A673 (cell line): Measurements from ENCODE around the gene GLRA1. TPM values are rescaled to one million over a fixed set of nuclear protein-coding genes. Genes with fewer than 3 reads are reported as not detected.

Experiments used
- BruUV-seq: library from RNA; stranded (reverse); fragments of 400-500 nt; replicated peaks from 2 replicates; lab custom pipeline; 2021; lab: Mats Ljungman, UMichigan
- CTCF ChIA-PET: fragments of 300-600 bp; sonication (Branson Sonifier 250); formaldehyde crosslinking; loops from one replicate; lab custom pipeline; 2022; ENCODE audit warnings: antibody characterized with exemption; lab: Charles Lee
- POLR2A ChIA-PET: fragments of 300-600 bp; sonication (Branson Sonifier 250); formaldehyde crosslinking; loops from one replicate; lab custom pipeline; 2022; ENCODE audit warnings: antibody characterized with exemption; ENCODE audit not compliant: low non-redundant PET; lab: Charles Lee
- DNase-seq: peaks from one replicate; pipeline ENCODE4 v3.0.0-alpha.2; 2015; ENCODE audit warnings: low spot score
- H3K27ac ChIP-seq: fragments of 200-600 bp; sonication (generic); 2 replicates; pipeline ENCODE4 v1.5.1; 2016; ENCODE audit warnings: mixed run types, low read depth, mild to moderate bottlenecking, mixed read lengths, antibody characterized with exemption, low read length; ENCODE audit not compliant: poor library complexity, severe bottlenecking
- H3K27me3 ChIP-seq: fragments of 200-600 bp; sonication (generic); replicated peaks from 2 replicates; pipeline ENCODE4 v1.6.1; 2017; ENCODE audit warnings: mixed run types, low read depth, mild to moderate bottlenecking, mixed read lengths, antibody characterized with exemption, low read length; ENCODE audit not compliant: insufficient read depth, poor library complexity
- H3K36me3 ChIP-seq: fragments of 200-600 bp; sonication (generic); 2 replicates; pipeline ENCODE4 v1.6.1; 2016; ENCODE audit warnings: mixed run types, mild to moderate bottlenecking, mixed read lengths, antibody characterized with exemption, low read length; ENCODE audit not compliant: insufficient read depth, poor library complexity, severe bottlenecking
- H3K4me1 ChIP-seq: fragments of 200-600 bp; sonication (generic); 2 replicates; pipeline ENCODE4 v1.6.1; 2017; ENCODE audit warnings: mixed run types, mild to moderate bottlenecking, mixed read lengths, antibody characterized with exemption, low read length; ENCODE audit not compliant: insufficient read depth, poor library complexity, severe bottlenecking
- H3K4me3 ChIP-seq: fragments of 200-600 bp; sonication (generic); 2 replicates; pipeline ENCODE4 v1.5.1; 2016; ENCODE audit warnings: low read depth, mixed run types, mild to moderate bottlenecking, mixed read lengths, low read length; ENCODE audit not compliant: poor library complexity, severe bottlenecking
- H3K9me3 ChIP-seq: fragments of 200-600 bp; sonication (generic); 2 replicates; pipeline ENCODE4 v1.6.1; 2016; ENCODE audit warnings: mixed run types, low read depth, mild to moderate bottlenecking, mixed read lengths, antibody characterized with exemption, low read length; ENCODE audit not compliant: poor library complexity, severe bottlenecking
- CTCF ChIP-seq: fragments of 300-800, 200-600 bp; sonication (generic); conservative IDR thresholded peaks from 2 replicates; pipeline ENCODE4 v1.5.1; 2017; ENCODE audit warnings: low read depth, mild to moderate bottlenecking, antibody characterized with exemption, low read length, moderate library complexity, mixed read lengths
- EZH2 ChIP-seq: fragments of 200-600 bp; sonication (generic); IDR thresholded peaks from 2 replicates; pipeline ENCODE4 v1.6.1; 2017; ENCODE audit warnings: borderline replicate concordance, low read depth, mild to moderate bottlenecking, mixed read lengths, antibody characterized with exemption, low read length; ENCODE audit not compliant: poor library complexity, severe bottlenecking
- intact Hi-C: fragments of 100-400 bp; cut with micrococcal nuclease; formaldehyde crosslinking; loops from one replicate; pipeline ENCODE4 v1.10.0; 2022; ENCODE audit not compliant: unreplicated experiment
- total RNA-seq: library from RNA; stranded (reverse); gene quantifications from 2 replicates; pipeline ENCODE4 v1.2.3, GENCODE V29; 2021

The GLRA1 gene
- total RNA-seq, 1 experiment from 2014 or later = not detected

- CTCF ChIA-PET = no interaction called here
- TF ChIP-seq EZH2 (no peak), CTCF (no peak)
- no TSS peak for BruUV-seq
- Histone ChIP-seq H3K4me1 (no peaks in the 10 kb centered on the region), H3K27me3 (no peaks in the 10 kb centered on the region), H3K27ac (no peak overlapping the region), H3K36me3 (no peaks in the 10 kb centered on the region), H3K4me3 (no peak overlapping the region), H3K9me3 (no peaks in the 10 kb centered on the region)
- DNase-seq = no peak
- intact Hi-C loops = no loop called here
- POLR2A ChIA-PET = no interaction called here
Observed at GRCh38 chr5:151872701-151873100, 52.0 kb downstream of the GLRA1 start.

- ChIA-PET CTCF (no interaction called here), POLR2A (no interaction called here)
- no peaks in the 10 kb centered on the region for H3K36me3 ChIP-seq
- H3K27me3 ChIP-seq = no peaks in the 10 kb centered on the region
- no peaks in the 10 kb centered on the region for H3K4me1 ChIP-seq
- DNase-seq = peak; percentile 7
- no peak overlapping the region for H3K4me3 ChIP-seq
- no peaks in the 10 kb centered on the region for H3K9me3 ChIP-seq
- intact Hi-C loops = no loop called here
- TF ChIP-seq CTCF = no peak
- no TSS peak for BruUV-seq
- no peak overlapping the region for H3K27ac ChIP-seq
Observed at GRCh38 chr5:151870820-151871219, 53.8 kb downstream of the GLRA1 start.

- no peaks in the 10 kb centered on the region for H3K36me3 ChIP-seq
- TF ChIP-seq CTCF (no peak), EZH2 (no peak)
- no peaks in the 10 kb centered on the region for H3K9me3 ChIP-seq
- intact Hi-C loops = no loop called here
- DNase-seq = no peak
- no TSS peak for BruUV-seq
- H3K27ac ChIP-seq = no peak overlapping the region
- POLR2A ChIA-PET = no interaction called here
- no peaks in the 10 kb centered on the region for H3K4me1 ChIP-seq
- H3K27me3 ChIP-seq = no peaks in the 10 kb centered on the region
- CTCF ChIA-PET = no interaction called here
- no peak overlapping the region for H3K4me3 ChIP-seq
Observed at GRCh38 chr5:151870271-151870670, 54.4 kb downstream of the GLRA1 start.
